HEK293 (cell line): Measurements from ENCODE around the gene STC2.
A peak's percentile ranks its signal among the peaks of the same experiment; 100 is the strongest.

Experiments used
- CTCF ChIA-PET: fragments of 350-600 bp; formaldehyde crosslinking; extraction: SDS; loops from one replicate; lab custom pipeline; 2021; ENCODE audit warnings: antibody characterized with exemption; lab: Yijun Ruan, JAX
- POLR2A ChIA-PET: fragments of 300-600 bp; formaldehyde crosslinking; extraction: SDS; loops from one replicate; lab custom pipeline; 2020; ENCODE audit warnings: antibody characterized with exemption, inconsistent platforms; lab: Yijun Ruan, JAX
- H3K27ac ChIP-seq: fragments of 200-500 bp; sonication (Bioruptor generic); 2 replicates; pipeline ENCODE4 v1.5.1; 2014; ENCODE audit warnings: low read depth, low read length, control low read depth, inconsistent platforms; ENCODE audit errors: extremely low read depth
- H3K36me3 ChIP-seq, 2 experiments: fragments of 200-500 bp in 1 of 2; sonication (Bioruptor generic) in 1 of 2; 1 replicate in 1 of 2; 2 replicates in 1 of 2; pipeline ENCODE4 v1.5.1; 2014 to 2017; ENCODE audit warnings: inconsistent platforms in 2 of 2, low read length in 2 of 2; ENCODE audit not compliant: control insufficient read depth in 2 of 2, insufficient read depth in 1 of 2
- H3K4me1 ChIP-seq: fragments of 200-500 bp; sonication (Bioruptor generic); 2 replicates; pipeline ENCODE4 v1.5.1; 2014; ENCODE audit warnings: mild to moderate bottlenecking, low read length, inconsistent platforms; ENCODE audit not compliant: control insufficient read depth, insufficient read depth
- H3K4me3 ChIP-seq: 2 replicates; pipeline ENCODE4 v1.5.1; 2011; ENCODE audit warnings: low read depth, mild to moderate bottlenecking, control low read depth, low read length, moderate library complexity
- H3K9me3 ChIP-seq: fragments of 200-500 bp; sonication (Bioruptor generic); 2 replicates; pipeline ENCODE4 v1.5.1; 2014; ENCODE audit warnings: low read depth, low read length, inconsistent platforms; ENCODE audit not compliant: control insufficient read depth, insufficient read depth
- GLI2 ChIP-seq: fragments of 450-650 bp; formaldehyde crosslinking; IDR thresholded peaks from 2 replicates; pipeline ENCODE4; 2017; ENCODE audit warnings: missing biosample characterization, missing genetic modification characterization, low read depth, borderline replicate concordance
- GLI4 ChIP-seq: fragments of 450-650 bp; formaldehyde crosslinking; IDR thresholded peaks from 2 replicates; pipeline ENCODE4 v1.5.1; 2016; ENCODE audit warnings: missing biosample characterization, missing genetic modification characterization
- GLIS2 ChIP-seq: fragments of 450-650 bp; formaldehyde crosslinking; IDR thresholded peaks from 2 replicates; pipeline ENCODE4 v1.5.1; 2016; ENCODE audit warnings: missing biosample characterization, missing genetic modification characterization
- PBX3 ChIP-seq: sonication (generic); formaldehyde crosslinking; IDR thresholded peaks from 2 replicates; pipeline ENCODE4 v1.8.1; 2022; ENCODE audit warnings: mild to moderate bottlenecking, moderate library complexity, missing genetic modification reagents
- RBAK ChIP-seq: fragments of 450-650 bp; formaldehyde crosslinking; IDR thresholded peaks from 2 replicates; pipeline ENCODE4 v1.5.1; 2016; ENCODE audit warnings: missing biosample characterization, missing genetic modification characterization
- REST ChIP-seq: fragments of 450-650 bp; formaldehyde crosslinking; IDR thresholded peaks from 2 replicates; pipeline ENCODE4 v1.5.1; 2016; ENCODE audit warnings: missing biosample characterization, missing genetic modification characterization
- SCRT1 ChIP-seq: fragments of 450-650 bp; formaldehyde crosslinking; IDR thresholded peaks from 2 replicates; pipeline ENCODE4 v1.5.1; 2016; ENCODE audit warnings: missing biosample characterization, missing genetic modification characterization, borderline replicate concordance
- SETDB1 ChIP-seq: IDR thresholded peaks from one replicate; pipeline ENCODE4 v1.6.1; 2017; ENCODE audit warnings: mild to moderate bottlenecking, low read length, moderate library complexity, mixed read lengths; ENCODE audit not compliant: insufficient read length
- SP7 ChIP-seq: fragments of 450-650 bp; formaldehyde crosslinking; IDR thresholded peaks from 2 replicates; pipeline ENCODE4 v1.5.1; 2016; ENCODE audit warnings: missing biosample characterization, missing genetic modification characterization
- YY1 ChIP-seq: fragments of 450-650 bp; formaldehyde crosslinking; IDR thresholded peaks from 2 replicates; pipeline ENCODE4 v1.5.1; 2018; ENCODE audit warnings: missing biosample characterization, missing genetic modification characterization
- YY2 ChIP-seq: fragments of 450-650 bp; formaldehyde crosslinking; IDR thresholded peaks from 2 replicates; pipeline ENCODE4 v1.5.1; 2016; ENCODE audit warnings: missing biosample characterization, missing genetic modification characterization
- ZBTB20 ChIP-seq: fragments of 450-650 bp; formaldehyde crosslinking; IDR thresholded peaks from 2 replicates; pipeline ENCODE4 v1.5.1; 2016; ENCODE audit warnings: missing biosample characterization, missing genetic modification characterization
- ZEB2 ChIP-seq: fragments of 450-650 bp; formaldehyde crosslinking; IDR thresholded peaks from 2 replicates; pipeline ENCODE4 v1.5.1; 2016; ENCODE audit warnings: missing biosample characterization, missing genetic modification characterization
- ZFP69B ChIP-seq: fragments of 450-650 bp; formaldehyde crosslinking; IDR thresholded peaks from 2 replicates; pipeline ENCODE4 v1.5.1; 2016; ENCODE audit warnings: missing biosample characterization, missing genetic modification characterization
- ZNF10 ChIP-seq: fragments of 450-650 bp; formaldehyde crosslinking; IDR thresholded peaks from 2 replicates; pipeline ENCODE4 v1.5.1; 2017; ENCODE audit warnings: missing biosample characterization, missing genetic modification characterization
- ZNF132 ChIP-seq: fragments of 450-650 bp; formaldehyde crosslinking; IDR thresholded peaks from 2 replicates; pipeline ENCODE4 v1.5.1; 2017; ENCODE audit warnings: missing biosample characterization, missing genetic modification characterization, borderline replicate concordance
- ZNF155 ChIP-seq: fragments of 450-650 bp; formaldehyde crosslinking; IDR thresholded peaks from 2 replicates; pipeline ENCODE4 v1.5.1; 2016; ENCODE audit warnings: missing biosample characterization, missing genetic modification characterization
- ZNF174 ChIP-seq: fragments of 450-650 bp; formaldehyde crosslinking; IDR thresholded peaks from 2 replicates; pipeline ENCODE4 v1.5.0; 2017; ENCODE audit warnings: missing biosample characterization, mild to moderate bottlenecking, missing genetic modification characterization
- ZNF23 ChIP-seq: fragments of 450-650 bp; formaldehyde crosslinking; IDR thresholded peaks from 2 replicates; pipeline ENCODE4 v1.5.1; 2016; ENCODE audit warnings: missing biosample characterization, missing genetic modification characterization, borderline replicate concordance
- ZNF26 ChIP-seq: fragments of 450-650 bp; formaldehyde crosslinking; IDR thresholded peaks from 2 replicates; pipeline ENCODE4 v1.5.1; 2016; ENCODE audit warnings: missing biosample characterization, missing genetic modification characterization
- ZNF266 ChIP-seq: fragments of 450-650 bp; formaldehyde crosslinking; IDR thresholded peaks from 2 replicates; pipeline ENCODE4 v1.5.1; 2016; ENCODE audit warnings: missing biosample characterization, missing genetic modification characterization, low read depth
- ZNF324 ChIP-seq: fragments of 450-650 bp; formaldehyde crosslinking; IDR thresholded peaks from 2 replicates; pipeline ENCODE4 v1.5.1; 2016; ENCODE audit warnings: missing biosample characterization, missing genetic modification characterization
- ZNF341 ChIP-seq: fragments of 450-650 bp; formaldehyde crosslinking; IDR thresholded peaks from 2 replicates; pipeline ENCODE4; 2016; ENCODE audit warnings: low read depth, missing biosample characterization, missing genetic modification characterization
- ZNF423 ChIP-seq: fragments of 450-650 bp; formaldehyde crosslinking; IDR thresholded peaks from 2 replicates; pipeline ENCODE4 v1.5.1; 2016; ENCODE audit warnings: missing biosample characterization, missing genetic modification characterization
- ZNF555 ChIP-seq: fragments of 450-650 bp; formaldehyde crosslinking; conservative IDR thresholded peaks from 2 replicates; pipeline ENCODE4 v1.5.1; 2017; ENCODE audit warnings: missing biosample characterization, mild to moderate bottlenecking, missing genetic modification characterization, inconsistent platforms
- ZNF558 ChIP-seq: fragments of 450-650 bp; formaldehyde crosslinking; IDR thresholded peaks from 2 replicates; pipeline ENCODE4 v1.5.1; 2016; ENCODE audit warnings: missing biosample characterization, missing genetic modification characterization
- ZNF629 ChIP-seq: fragments of 450-650 bp; formaldehyde crosslinking; IDR thresholded peaks from 2 replicates; pipeline ENCODE4 v1.5.1; 2017; ENCODE audit warnings: missing biosample characterization, missing genetic modification characterization
- ZNF664 ChIP-seq: fragments of 450-650 bp; formaldehyde crosslinking; IDR thresholded peaks from 2 replicates; pipeline ENCODE4 v1.5.1; 2016; ENCODE audit warnings: missing biosample characterization, missing genetic modification characterization
- ZNF692 ChIP-seq: fragments of 450-650 bp; formaldehyde crosslinking; IDR thresholded peaks from 2 replicates; pipeline ENCODE4 v1.5.1; 2016; ENCODE audit warnings: missing biosample characterization, missing genetic modification characterization
- ZNF768 ChIP-seq: fragments of 450-650 bp; formaldehyde crosslinking; IDR thresholded peaks from 2 replicates; pipeline ENCODE4 v1.5.1; 2018; ENCODE audit warnings: missing biosample characterization, mild to moderate bottlenecking, missing genetic modification characterization

Gene STC2

GRCh38 chr5:173340451-173340850 lies 12.2 kb upstream of the STC2 start (continued):
- TF ChIP-seq ZNF26 (tag by site-specific recombination) = no peak

GRCh38 chr5:173339286-173339685 lies 11.1 kb upstream of the STC2 start:
- Histone ChIP-seq H3K4me3 (no peak overlapping the region), H3K9me3 (no peaks in the 10 kb centered on the region), H3K4me1 (no peaks in the 10 kb centered on the region), H3K36me3 (no peaks in the 10 kb centered on the region), H3K27ac (no peak overlapping the region)
- CTCF ChIA-PET = interaction anchor here (0.5 to 1.1 kb wide), 2 partner anchors 45 to 1029 kb away, joined by 4 to 6 read pairs; no protein-coding TSS in a partner anchor
- no peak for TF ChIP-seq GLIS2 (tag by site-specific recombination)
- no peak for TF ChIP-seq ZNF629
- TF ChIP-seq ZNF664 (tag by site-specific recombination) = no peak
- no peak for TF ChIP-seq ZNF266 (tag by site-specific recombination)
- no peak for TF ChIP-seq ZNF23 (tag by site-specific recombination)
- TF ChIP-seq ZNF423 (tag by site-specific recombination) = no peak
- POLR2A ChIA-PET = no interaction called here

- POLR2A ChIA-PET = no interaction called here
Observed at GRCh38 chr5:173338380-173339015, 10.3 kb upstream of the STC2 start.

GRCh38 chr5:173334808-173335207 lies 6.6 kb upstream of the STC2 start:
- Histone ChIP-seq H3K4me1 (no peaks in the 10 kb centered on the region), H3K36me3 (no peaks in the 10 kb centered on the region), H3K27ac (no peak overlapping the region), H3K9me3 (no peaks in the 10 kb centered on the region), H3K4me3 (no peak overlapping the region)
- ChIA-PET CTCF (interaction anchor here (1.3 to 7.8 kb wide), 2 partner anchors 39 to 236 kb away, joined by 3 to 212 read pairs; no protein-coding TSS in a partner anchor), POLR2A (no interaction called here)
- TF ChIP-seq YY1 (tag by site-specific recombination) = no peak
- no peak for TF ChIP-seq SCRT1 (tag by site-specific recombination)
- no peak for TF ChIP-seq ZBTB20
- no peak for TF ChIP-seq ZNF174 (tag by site-specific recombination)
- TF ChIP-seq PBX3 (CRISPR knock-in tag) = no peak
- TF ChIP-seq ZNF132 (tag by site-specific recombination) = no peak
- TF ChIP-seq ZNF10 (tag by site-specific recombination) = no peak
- no peak for TF ChIP-seq REST

More at GRCh38 chr5:173338380-173339015, 10.3 kb upstream of the STC2 start:
- H3K9me3 ChIP-seq = no peaks in the 10 kb centered on the region
- no peak for TF ChIP-seq SETDB1
- TF ChIP-seq ZNF10 (tag by site-specific recombination) = no peak
- no peak for TF ChIP-seq SP7
- TF ChIP-seq ZNF324 (tag by site-specific recombination) = no peak
- no peak for TF ChIP-seq RBAK
- no peak for TF ChIP-seq ZFP69B
- TF ChIP-seq YY2 (tag by site-specific recombination) = no peak
- TF ChIP-seq ZNF341 (tag by site-specific recombination) = peak; percentile 83
- no peak for TF ChIP-seq ZNF692 (tag by site-specific recombination)
- TF ChIP-seq GLI4 = no peak
- no peak for TF ChIP-seq ZNF555 (tag by site-specific recombination)
- peak; percentile 57; the same call in 1 of the 2 replicates for TF ChIP-seq ZNF768 (tag by site-specific recombination)
- TF ChIP-seq ZNF423 (tag by site-specific recombination) = no peak
- no peak for TF ChIP-seq ZEB2
- TF ChIP-seq ZNF155 (tag by site-specific recombination) = no peak
- no peak for TF ChIP-seq ZNF558 (tag by site-specific recombination)
- no peak for TF ChIP-seq GLI2 (tag by site-specific recombination)
- TF ChIP-seq, all 188 proteins: peak for 2
- no peaks in the 10 kb centered on the region for H3K4me1 ChIP-seq
- H3K4me3 ChIP-seq = no peak overlapping the region
- H3K27ac ChIP-seq = no peak overlapping the region
- H3K36me3 ChIP-seq = no peaks in the 10 kb centered on the region
- CTCF ChIA-PET = interaction anchor here (1.6 kb wide), 1 partner anchor 44 kb away, joined by 7 read pairs; no protein-coding TSS in a partner anchor
